Daoy (cell line): ENCODE measurements around the gene A4GNT. TPM values are rescaled to one million over a fixed set of nuclear protein-coding genes. Genes with fewer than 3 reads are reported as not detected.
A peak's percentile ranks its signal among the peaks of the same experiment; 100 is the strongest.
"Not testable (repeated sequence)": the region's sequence is repeated elsewhere in the genome, so short reads cannot be mapped to it uniquely, and the experiment has no call there.

ENCODE experiments used
- DNase-seq: peaks from one replicate; pipeline ENCODE4 v3.0.0-alpha.2; 2015; ENCODE audit warnings: low read depth
- total RNA-seq: library from RNA; depleted of rRNA; stranded (reverse); fragments of >200 nt; shearing (Covaris generic); gene quantifications from 2 replicates; pipeline ENCODE4 v1.2.3, GENCODE V29; 2014

The A4GNT gene
- total RNA-seq, 1 experiment from 2014 or later: not detected

GRCh38 chr3:138118612-138119422 lies 13.4 kb downstream of the A4GNT start:
- peak; percentile 79 for DNase-seq

GRCh38 chr3:138114988-138115971 lies 16.9 kb downstream of the A4GNT start, which contains the start of gene DZIP1L:
Gene DZIP1L, minus strand, starts transcription at chr3:138115608. Its CDS starts 11,637 bp downstream, at chr3:138103971.
- peak; percentile 78 for DNase-seq

- DNase-seq: peak; percentile 53
Observed at GRCh38 chr3:138114431-138114918, 17.7 kb downstream of the A4GNT start.

GRCh38 chr3:138113326-138113725 lies 18.9 kb downstream of the A4GNT start:
- DNase-seq: peak; percentile 36

- DNase-seq: peak; percentile 27
Observed at GRCh38 chr3:138112362-138112761, 19.8 kb downstream of the A4GNT start.

- no peak for DNase-seq
Observed at GRCh38 chr3:138105598-138105997, 26.6 kb downstream of the A4GNT start.

GRCh38 chr3:138103466-138103865 lies 28.7 kb downstream of the A4GNT start:
- DNase-seq: no peak

GRCh38 chr3:138101351-138101940 lies 30.7 kb downstream of the A4GNT start:
- not testable (repeated sequence) for DNase-seq

- DNase-seq: no peak
Observed at GRCh38 chr3:138099417-138099816, 32.8 kb downstream of the A4GNT start.

- no peak for DNase-seq
Observed at GRCh38 chr3:138097192-138098172, 34.7 kb downstream of the A4GNT start.

- no peak for DNase-seq
Observed at GRCh38 chr3:138093721-138094120, 38.5 kb downstream of the A4GNT start.

- no peak for DNase-seq
Observed at GRCh38 chr3:138092023-138092422, 40.2 kb downstream of the A4GNT start.

- DNase-seq: peak; percentile 67
Observed at GRCh38 chr3:138089091-138089490, 43.1 kb downstream of the A4GNT start.

GRCh38 chr3:138085745-138086144 lies 46.4 kb downstream of the A4GNT start:
- DNase-seq: not testable (repeated sequence)

- DNase-seq: no peak
Observed at GRCh38 chr3:138084196-138084595, 48.0 kb downstream of the A4GNT start.

GRCh38 chr3:138082992-138083386 lies 49.2 kb downstream of the A4GNT start:
- peak; percentile 27 for DNase-seq

GRCh38 chr3:138082085-138082991 lies 49.9 kb downstream of the A4GNT start:
- DNase-seq: peak; percentile 87

GRCh38 chr3:138081371-138082084 lies 50.7 kb downstream of the A4GNT start:
- peak; percentile 81 for DNase-seq

GRCh38 chr3:138079901-138080300 lies 52.3 kb downstream of the A4GNT start:
- DNase-seq: no peak
